Gastroesophageal sphincter (tissue), 3 donors: Measurements from ENCODE around the gene RAP1GDS1.

Experiments
- POLR2A ChIP-seq, 2 donors: fragments of 450-650 bp; IDR thresholded peaks; one replicate each; pipeline ENCODE4 v1.6.1; 2017; ENCODE audit warnings: antibody characterized with exemption in 2 of 2, mild to moderate bottlenecking in 2 of 2, moderate library complexity in 1 of 2
- POLR2AphosphoS5 ChIP-seq: sonication (generic); formaldehyde crosslinking; IDR thresholded peaks from one replicate; pipeline ENCODE4 v1.6.1; 2017; ENCODE audit warnings: antibody characterized with exemption
- TF ChIP-seq, protein P1 (sequence below), 4 experiments: fragments of 200-600 bp in 2 of 4; fragments of 450-650 bp in 2 of 4; sonication (generic) in 1 of 4; IDR thresholded peaks; one replicate each; pipeline ENCODE4 v1.5.1; 2017 to 2019; ENCODE audit warnings: antibody characterized with exemption in 4 of 4, mild to moderate bottlenecking in 2 of 4, moderate library complexity in 2 of 4

DNA sequence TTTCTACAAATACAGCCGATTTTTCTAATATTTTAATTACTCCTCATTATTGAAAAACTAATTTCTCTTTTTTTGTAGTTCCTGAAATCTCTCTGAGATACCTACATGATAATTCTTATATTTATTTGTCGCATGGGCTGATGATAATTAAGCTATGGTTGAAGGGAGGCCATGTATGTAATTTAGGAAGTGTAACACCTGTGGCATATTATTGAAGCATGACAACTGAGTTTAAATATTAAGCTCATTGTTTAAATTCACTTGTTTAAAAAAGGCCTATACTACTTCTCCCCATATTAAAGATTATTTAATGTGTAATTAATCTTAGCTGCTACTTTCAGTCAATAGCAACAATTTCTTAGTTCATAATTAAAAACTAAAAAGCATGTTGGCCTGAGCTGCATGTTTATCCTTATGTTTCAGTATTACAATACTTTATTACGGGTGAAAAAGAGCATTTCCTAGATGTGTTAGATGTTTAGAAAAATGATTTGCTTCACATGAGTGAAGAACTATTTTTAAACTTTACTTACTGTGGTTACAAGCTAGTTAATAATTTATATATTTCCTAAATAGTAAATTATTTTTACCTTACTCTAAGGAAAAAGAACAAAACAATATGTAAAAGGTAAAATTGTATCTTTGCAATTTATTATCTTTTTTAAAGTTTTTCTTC, 122.4 kb downstream of the RAP1GDS1 start:
- TF ChIP-seq, protein P1, sequence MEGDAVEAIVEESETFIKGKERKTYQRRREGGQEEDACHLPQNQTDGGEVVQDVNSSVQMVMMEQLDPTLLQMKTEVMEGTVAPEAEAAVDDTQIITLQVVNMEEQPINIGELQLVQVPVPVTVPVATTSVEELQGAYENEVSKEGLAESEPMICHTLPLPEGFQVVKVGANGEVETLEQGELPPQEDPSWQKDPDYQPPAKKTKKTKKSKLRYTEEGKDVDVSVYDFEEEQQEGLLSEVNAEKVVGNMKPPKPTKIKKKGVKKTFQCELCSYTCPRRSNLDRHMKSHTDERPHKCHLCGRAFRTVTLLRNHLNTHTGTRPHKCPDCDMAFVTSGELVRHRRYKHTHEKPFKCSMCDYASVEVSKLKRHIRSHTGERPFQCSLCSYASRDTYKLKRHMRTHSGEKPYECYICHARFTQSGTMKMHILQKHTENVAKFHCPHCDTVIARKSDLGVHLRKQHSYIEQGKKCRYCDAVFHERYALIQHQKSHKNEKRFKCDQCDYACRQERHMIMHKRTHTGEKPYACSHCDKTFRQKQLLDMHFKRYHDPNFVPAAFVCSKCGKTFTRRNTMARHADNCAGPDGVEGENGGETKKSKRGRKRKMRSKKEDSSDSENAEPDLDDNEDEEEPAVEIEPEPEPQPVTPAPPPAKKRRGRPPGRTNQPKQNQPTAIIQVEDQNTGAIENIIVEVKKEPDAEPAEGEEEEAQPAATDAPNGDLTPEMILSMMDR (IDR thresholded peaks at IDR 0.05): no peak
- TF ChIP-seq POLR2AphosphoS5 (no peak), POLR2A (IDR thresholded peaks at IDR 0.05) (no peak)
